Suppressor macrophage (primary cell): ENCODE data around the gene EML4.

Experiments
- DNase-seq, 4 experiments: peaks; one replicate each; pipeline ENCODE4 v3.0.0-alpha.2; 2020 to 2022

EML4 gene

DNA sequence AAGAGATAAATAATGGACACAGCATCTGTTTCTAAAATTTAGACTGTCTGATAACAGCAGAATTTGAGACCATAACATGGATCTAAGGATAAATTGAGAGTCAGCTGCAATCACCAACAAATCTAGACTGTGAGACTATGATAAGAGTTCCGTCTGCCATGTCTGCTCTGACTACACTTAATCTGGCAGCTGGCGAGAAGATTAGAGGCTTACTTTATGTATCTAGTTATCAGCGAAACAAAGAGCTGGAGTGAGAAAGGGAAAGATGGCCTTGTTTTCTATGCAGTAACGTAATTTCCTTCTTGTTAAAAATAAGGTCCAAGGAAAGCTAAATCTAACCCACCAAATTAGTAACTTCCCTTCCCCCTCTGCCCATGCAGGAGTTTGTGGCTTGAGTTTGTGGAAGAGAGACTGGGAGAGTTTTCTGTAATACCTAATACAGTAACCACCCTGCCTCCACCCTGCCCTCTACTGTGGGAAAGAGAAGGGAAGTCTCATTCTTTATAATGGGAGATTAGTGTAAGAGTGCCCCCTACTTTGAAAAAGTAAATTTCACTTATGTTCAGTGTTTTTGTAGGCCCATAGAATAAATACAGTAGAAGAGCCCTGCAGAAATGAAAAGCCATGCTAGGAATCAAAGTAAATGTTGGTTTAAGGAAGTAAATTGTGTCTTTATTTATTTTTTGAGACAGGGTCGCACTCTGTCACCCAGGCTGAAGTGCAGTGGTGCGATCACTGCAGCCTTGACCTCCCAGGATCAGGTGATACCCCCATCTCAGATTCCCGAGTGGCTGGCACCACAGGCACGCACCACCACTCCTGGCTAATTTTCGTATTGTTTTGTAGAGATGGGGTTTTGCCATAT, 27.5 kb downstream of the EML4 start:
- DNase-seq = peak; percentile 68 to 88 (median 80)

DNA sequence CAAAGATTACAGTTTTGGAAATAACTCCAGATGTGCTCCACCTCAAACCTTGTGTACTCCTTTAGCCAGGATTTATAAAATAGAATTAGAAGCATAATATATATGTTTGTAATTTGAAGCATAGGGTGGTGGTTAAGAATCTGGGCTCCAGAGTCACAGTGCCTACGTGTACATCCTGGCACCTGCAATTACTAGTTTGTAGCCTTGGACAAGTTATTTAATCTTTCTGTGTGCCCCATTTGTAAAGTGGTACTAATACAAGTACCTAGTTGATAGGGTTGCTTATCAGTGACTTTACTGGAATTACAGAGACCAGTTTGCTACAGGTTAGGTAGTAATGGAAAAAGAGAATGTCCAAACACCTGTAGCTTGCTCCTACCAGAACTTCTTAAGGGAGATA, 28.6 kb downstream of the EML4 start:
- no peak for DNase-seq

GRCh38 chr2:42198466-42198865, 29.3 kb downstream of the EML4 start:
- DNase-seq = no peak

DNA sequence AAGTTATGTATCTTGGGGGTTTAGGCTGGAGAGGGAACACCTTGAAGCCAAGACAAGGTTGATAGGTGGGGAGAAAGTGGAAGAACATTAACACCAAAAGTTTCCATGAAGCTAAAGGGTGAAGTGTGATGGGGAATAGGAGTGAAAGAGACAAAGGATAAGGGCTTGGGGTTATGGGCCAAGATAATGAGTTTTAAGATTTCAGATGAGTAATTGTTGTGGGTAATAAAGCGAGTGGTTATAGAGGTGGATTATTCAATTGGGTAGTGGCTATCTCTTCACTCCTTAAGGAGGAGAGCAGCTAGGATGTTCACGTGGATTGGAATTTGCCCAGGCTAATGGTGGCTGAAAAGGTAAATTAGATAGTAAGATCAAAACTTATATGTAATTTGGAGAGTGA, 29.8 kb downstream of the EML4 start:
- no peak for DNase-seq

DNA sequence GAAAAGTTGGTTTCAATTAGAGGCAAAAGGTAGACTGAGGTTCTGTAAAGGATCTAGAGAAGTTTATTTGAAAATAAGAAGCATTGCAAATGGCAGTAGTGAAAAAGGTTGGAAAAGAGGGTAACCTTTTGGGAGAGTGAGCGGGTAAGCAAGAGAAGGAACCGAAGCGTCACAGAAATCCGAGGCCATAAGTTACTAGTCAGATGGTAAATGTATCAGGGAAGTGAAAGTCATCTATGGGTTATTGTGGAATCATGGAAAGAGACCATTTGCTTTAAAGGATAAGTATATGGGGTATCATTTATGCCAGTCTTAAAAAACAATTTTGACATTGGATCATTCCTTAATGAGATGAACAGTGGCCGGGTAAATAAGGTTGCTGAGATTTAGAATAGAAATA, 30.5 kb downstream of the EML4 start:
- DNase-seq = peak in 2 of 4 experiments; percentile 30 to 61

DNA sequence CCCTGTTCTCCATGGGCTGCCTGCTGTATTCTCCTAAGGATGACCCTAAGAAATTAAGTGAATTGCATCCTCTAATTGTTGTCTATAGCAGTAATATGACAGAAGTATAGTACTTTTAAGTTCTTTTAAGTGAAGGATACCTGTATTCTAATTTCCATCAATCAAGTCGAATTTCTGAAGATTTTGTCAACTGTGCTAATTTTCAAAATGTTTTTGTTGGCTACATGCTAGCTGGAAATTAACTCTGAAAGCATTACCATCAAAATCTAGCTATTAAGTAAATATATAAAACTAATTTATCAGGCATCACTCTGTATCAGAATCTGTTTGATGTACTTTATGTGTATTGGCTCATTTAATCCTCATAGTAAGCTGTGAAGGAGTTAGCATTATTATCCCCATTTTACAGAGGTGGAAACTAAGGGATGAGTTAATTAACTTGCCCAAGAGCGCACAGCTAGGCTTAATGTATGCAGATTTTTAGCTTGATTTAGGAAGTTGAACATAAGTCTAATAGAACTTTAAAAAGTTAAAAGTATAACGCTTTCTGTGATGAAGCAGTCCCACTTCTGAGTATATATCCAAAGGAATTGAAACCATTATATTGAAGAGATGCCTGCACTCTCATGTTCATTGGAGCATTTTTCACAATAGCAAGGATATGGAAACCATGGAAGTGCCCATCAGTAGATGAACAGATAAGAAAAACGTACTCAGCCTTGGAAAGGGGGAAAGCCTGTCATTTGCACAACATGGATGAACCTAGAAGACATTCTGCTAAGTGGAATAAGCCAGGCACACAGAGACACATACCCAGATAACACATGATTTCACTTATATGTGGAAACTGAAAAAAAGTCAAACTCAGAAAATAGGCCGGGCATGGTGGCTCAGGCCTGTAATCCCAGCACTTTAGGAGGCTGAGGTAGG, 32.0 kb downstream of the EML4 start:
- DNase-seq = no peak

DNA sequence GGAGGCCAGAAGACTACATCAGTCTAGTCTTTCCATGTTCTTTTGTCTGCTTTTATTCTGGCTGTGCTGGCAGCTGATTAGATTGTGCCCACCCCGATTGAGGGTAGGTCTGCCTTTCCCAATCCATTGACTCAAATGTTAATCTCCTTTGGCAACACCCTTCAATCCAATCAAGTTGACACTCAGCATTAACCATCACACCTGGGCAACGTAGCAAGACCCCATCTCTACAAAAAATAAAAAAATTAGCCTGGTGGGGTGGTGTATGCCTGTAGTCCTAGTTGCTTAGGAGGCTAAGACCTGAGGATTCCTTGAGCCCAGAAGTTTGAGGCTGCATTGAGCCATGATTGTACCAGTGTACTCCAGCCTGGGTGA, 33.5 kb downstream of the EML4 start:
- no peak for DNase-seq

- no peak for DNase-seq
Measured at GRCh38 chr2:42203792-42204191, 34.6 kb downstream of the EML4 start.

DNA sequence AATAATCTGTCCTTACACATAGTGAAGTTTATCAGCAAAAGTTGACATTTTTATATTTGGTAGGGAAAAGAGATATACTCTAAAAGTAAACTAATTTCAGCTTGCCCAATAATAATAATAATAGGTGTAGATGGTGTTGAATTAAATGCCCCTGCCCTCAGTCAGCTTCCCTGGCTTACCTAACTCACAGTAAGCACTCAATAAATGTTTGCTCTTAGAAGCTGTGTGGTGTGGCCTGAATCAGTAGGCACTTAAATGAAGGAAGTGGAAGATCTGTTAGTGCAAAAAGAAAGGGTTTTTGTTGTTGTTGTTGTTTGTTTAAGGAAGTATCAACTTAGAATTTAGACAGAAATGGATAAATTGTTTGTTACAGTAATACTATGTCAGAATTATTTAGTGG, 36.2 kb downstream of the EML4 start:
- peak in 1 of 4 experiments; percentile 34 for DNase-seq

DNA sequence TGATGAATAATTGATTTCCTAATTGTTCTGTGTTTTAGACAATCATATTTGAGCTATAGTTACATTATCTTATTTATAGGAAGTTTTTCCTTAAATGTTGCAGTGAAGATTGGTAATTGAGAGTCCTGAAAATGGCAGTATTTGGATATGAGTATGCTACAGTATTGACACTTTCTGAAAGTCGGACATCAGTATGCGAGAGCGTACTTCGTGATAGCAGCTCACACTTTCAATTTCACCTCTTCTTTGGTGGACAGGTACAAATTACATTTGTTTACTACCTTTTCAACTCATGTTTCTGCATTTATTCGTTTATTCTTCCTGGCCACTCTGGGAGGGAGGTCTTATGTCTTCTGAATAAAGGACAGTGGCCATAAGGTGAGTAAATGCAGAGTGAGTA, 38.7 kb downstream of the EML4 start:
- no peak for DNase-seq

DNA sequence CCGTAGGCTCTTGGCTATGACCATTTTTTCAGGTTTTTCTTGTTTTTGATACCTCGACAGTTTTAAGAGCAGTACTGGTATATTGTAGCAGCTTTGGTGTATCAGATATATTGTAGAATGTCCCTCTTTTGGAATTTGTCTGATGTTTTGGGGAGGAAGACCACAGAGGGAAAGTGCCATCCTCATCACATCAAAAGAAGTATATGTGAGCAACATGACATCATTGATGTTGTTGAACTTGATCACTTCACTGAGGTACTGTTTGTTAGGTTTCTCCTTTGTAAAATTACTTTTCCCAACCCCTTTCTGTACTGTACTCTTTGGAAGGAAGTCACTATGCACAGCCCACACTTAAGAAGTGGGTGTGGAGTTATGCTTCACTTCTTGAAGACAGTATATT, 41.0 kb downstream of the EML4 start:
- DNase-seq = peak in 3 of 4 experiments; percentile 28 to 44 (median 34)

DNA sequence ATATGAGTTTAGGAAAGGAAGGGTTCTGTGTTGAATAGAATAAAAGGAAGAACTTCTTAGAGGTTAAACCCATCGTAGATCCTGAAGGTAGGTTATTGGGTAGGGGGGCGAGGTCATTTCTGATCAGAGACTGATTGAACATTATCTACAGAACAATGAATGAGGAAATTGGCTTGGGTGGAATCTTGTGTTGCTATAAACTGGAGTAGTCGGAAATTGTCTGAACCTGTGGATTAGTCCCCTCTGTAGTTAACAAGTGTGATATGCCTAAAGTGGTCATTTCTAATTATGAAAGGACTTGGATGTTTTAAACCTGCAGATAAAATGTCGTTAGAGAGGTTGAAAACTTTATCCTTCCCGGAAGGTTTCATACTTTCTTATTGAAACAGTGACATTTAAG, 42.1 kb downstream of the EML4 start:
- no peak for DNase-seq

DNA sequence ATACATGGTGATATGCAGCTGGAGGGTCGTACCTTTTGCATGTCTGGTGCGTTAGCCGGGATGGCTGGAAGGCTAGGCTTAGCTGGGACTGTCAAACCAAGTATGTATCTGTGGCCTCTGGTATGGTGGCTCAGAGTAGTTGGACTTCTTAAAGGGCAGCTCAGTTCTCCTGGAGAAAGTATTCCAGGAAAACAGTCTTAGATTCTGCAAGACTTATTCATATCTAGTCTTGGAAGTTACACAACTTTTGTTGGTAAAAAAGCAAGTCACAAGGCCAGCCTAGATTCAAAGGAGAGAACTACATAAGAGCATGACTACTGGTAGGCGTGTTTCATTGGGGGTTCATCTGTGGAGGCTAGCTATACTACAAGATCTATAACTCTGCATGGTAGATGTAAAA, 45.5 kb downstream of the EML4 start:
- DNase-seq = peak; percentile 26 to 66 (median 48)

- peak; percentile 13 to 78 (median 50) for DNase-seq
Measured at GRCh38 chr2:42216694-42217093, 47.5 kb downstream of the EML4 start.

- DNase-seq = no peak
Measured at GRCh38 chr2:42217307-42217706, 48.2 kb downstream of the EML4 start.

DNA sequence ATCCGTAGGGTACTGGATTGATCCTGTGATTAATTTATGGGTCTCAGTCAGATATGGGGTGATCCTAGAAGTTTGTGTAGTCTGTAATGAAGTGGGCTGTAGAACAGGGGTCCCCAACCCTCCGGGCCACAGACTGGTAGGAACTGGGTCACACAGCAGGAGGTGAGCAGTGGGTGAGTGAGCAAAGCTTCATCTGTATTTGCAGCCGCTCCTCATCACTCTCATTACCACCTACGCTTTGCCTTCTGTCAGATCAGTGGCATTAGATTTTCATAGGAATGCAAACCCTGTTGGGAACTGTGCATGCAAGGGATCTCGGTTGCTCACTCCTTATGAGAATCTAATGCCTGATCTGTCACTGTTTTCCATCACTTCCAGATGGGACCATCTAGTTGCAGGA, 48.8 kb downstream of the EML4 start:
- no peak for DNase-seq

DNA sequence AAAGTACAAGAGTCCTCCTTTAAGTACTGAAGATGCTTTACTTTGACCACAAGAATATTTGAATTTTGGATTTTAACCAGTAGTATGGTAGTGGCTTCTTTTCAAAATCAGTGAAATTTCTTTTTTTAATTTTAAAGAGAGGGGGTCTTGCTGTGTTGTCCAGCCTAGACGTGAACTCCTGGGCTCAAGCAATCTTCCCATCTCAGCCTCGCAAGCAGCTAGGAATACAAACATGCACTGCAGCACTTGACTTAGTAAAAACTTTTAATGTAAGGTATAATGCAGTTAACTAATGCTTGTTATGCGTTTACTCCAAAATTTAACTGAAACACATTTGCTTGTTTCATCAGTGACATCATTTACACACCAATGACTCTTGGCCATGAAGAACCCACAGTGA, 49.6 kb downstream of the EML4 start:
- DNase-seq = no peak

DNA sequence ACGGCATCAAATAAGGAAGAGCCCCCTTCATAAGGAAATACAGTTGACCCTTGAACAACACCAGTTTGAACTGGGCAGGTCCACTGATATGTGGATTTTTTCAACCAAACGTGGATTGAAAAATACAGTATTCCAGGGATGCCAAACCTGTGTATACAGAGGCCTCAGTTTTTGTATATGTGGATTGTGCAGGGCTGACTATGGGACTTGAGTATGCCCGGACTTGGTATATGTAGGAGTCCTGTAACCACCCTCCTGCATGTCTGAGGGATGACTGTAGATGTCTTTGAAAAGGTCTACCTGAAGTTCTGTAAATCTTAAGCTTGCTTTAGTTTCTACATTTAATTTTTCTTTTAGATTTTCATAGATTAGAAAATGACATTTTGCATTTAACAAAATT, 50.0 kb downstream of the EML4 start:
- DNase-seq = no peak

- no peak for DNase-seq
Measured at GRCh38 chr2:42220566-42220965, 51.4 kb downstream of the EML4 start.

- DNase-seq = no peak
Measured at GRCh38 chr2:42223067-42223854, 54.1 kb downstream of the EML4 start.

DNA sequence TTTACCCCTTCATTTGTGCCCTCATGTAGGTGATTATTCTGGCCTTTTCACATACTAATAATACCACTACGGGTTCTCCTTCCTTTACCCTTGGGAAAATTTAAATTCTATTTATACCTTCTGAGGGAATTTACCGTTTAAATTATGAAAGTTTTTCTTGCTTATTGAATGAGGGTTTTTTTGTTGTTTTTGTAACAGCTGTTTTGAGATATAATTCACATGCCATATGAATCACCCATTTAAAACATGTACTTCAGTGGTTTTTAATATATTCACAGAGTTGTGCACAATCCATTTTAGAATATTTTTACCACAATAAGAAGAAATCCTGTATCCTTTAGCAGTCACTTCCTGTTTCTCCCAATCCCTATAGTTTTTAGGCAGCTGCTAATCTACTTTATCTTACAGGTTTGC, 54.7 kb downstream of the EML4 start:
- DNase-seq = no peak

GRCh38 chr2:42224422-42225067, 55.4 kb downstream of the EML4 start:
- DNase-seq = no peak
